HEK293 (cell line): ENCODE results near the gene CASK.

Source experiments
- CTCF ChIA-PET: fragments of 350-600 bp; formaldehyde crosslinking; extraction: SDS; loops from one replicate; lab custom pipeline; 2021; ENCODE audit warnings: antibody characterized with exemption; lab: Yijun Ruan, JAX
- POLR2A ChIA-PET: fragments of 300-600 bp; formaldehyde crosslinking; extraction: SDS; loops from one replicate; lab custom pipeline; 2020; ENCODE audit warnings: antibody characterized with exemption, inconsistent platforms; lab: Yijun Ruan, JAX
- H3K27ac ChIP-seq: fragments of 200-500 bp; sonication (Bioruptor generic); 2 replicates; pipeline ENCODE4 v1.5.1; 2014; ENCODE audit warnings: low read depth, low read length, control low read depth, inconsistent platforms; ENCODE audit errors: extremely low read depth
- H3K36me3 ChIP-seq, 2 experiments: fragments of 200-500 bp in 1 of 2; sonication (Bioruptor generic) in 1 of 2; 1 replicate in 1 of 2; 2 replicates in 1 of 2; pipeline ENCODE4 v1.5.1; 2014 to 2017; ENCODE audit warnings: inconsistent platforms in 2 of 2, low read length in 2 of 2; ENCODE audit not compliant: control insufficient read depth in 2 of 2, insufficient read depth in 1 of 2
- H3K4me1 ChIP-seq: fragments of 200-500 bp; sonication (Bioruptor generic); 2 replicates; pipeline ENCODE4 v1.5.1; 2014; ENCODE audit warnings: mild to moderate bottlenecking, low read length, inconsistent platforms; ENCODE audit not compliant: control insufficient read depth, insufficient read depth
- H3K4me3 ChIP-seq: 2 replicates; pipeline ENCODE4 v1.5.1; 2011; ENCODE audit warnings: low read depth, mild to moderate bottlenecking, control low read depth, low read length, moderate library complexity
- H3K9me3 ChIP-seq: fragments of 200-500 bp; sonication (Bioruptor generic); 2 replicates; pipeline ENCODE4 v1.5.1; 2014; ENCODE audit warnings: low read depth, low read length, inconsistent platforms; ENCODE audit not compliant: control insufficient read depth, insufficient read depth
- AEBP2 ChIP-seq: fragments of 450-650 bp; formaldehyde crosslinking; IDR thresholded peaks from 2 replicates; pipeline ENCODE4 v1.5.1; 2016; ENCODE audit warnings: missing biosample characterization, missing genetic modification characterization, borderline replicate concordance
- GFI1B ChIP-seq: fragments of 450-650 bp; formaldehyde crosslinking; IDR thresholded peaks from 2 replicates; pipeline ENCODE4 v1.5.1; 2016; ENCODE audit warnings: missing biosample characterization, missing genetic modification characterization
- ZBTB48 ChIP-seq: fragments of 450-650 bp; formaldehyde crosslinking; IDR thresholded peaks from 2 replicates; pipeline ENCODE4 v1.5.1; 2016; ENCODE audit warnings: missing biosample characterization, missing genetic modification characterization
- ZFHX2 ChIP-seq: fragments of 450-650 bp; formaldehyde crosslinking; conservative IDR thresholded peaks from 2 replicates; pipeline ENCODE4 v1.5.1; 2016; ENCODE audit warnings: missing biosample characterization, missing genetic modification characterization
- ZNF140 ChIP-seq: fragments of 450-650 bp; formaldehyde crosslinking; IDR thresholded peaks from 2 replicates; pipeline ENCODE4 v1.5.1; 2016; ENCODE audit warnings: missing biosample characterization, missing genetic modification characterization
- ZNF302 ChIP-seq: fragments of 450-650 bp; formaldehyde crosslinking; IDR thresholded peaks from 2 replicates; pipeline ENCODE4 v1.5.1; 2016; ENCODE audit warnings: missing biosample characterization, missing genetic modification characterization, low read depth
- ZNF394 ChIP-seq: fragments of 450-650 bp; formaldehyde crosslinking; IDR thresholded peaks from 2 replicates; pipeline ENCODE4 v1.5.1; 2016; ENCODE audit warnings: missing biosample characterization, missing genetic modification characterization, mild to moderate bottlenecking, moderate library complexity, borderline replicate concordance
- ZNF404 ChIP-seq: fragments of 450-650 bp; formaldehyde crosslinking; IDR thresholded peaks from 2 replicates; pipeline ENCODE4 v1.5.1; 2017; ENCODE audit warnings: missing biosample characterization, missing genetic modification characterization
- ZNF433 ChIP-seq: fragments of 450-650 bp; formaldehyde crosslinking; IDR thresholded peaks from 2 replicates; pipeline ENCODE4 v1.5.1; 2016; ENCODE audit warnings: missing biosample characterization, missing genetic modification characterization, low read depth
- ZNF514 ChIP-seq: fragments of 450-650 bp; formaldehyde crosslinking; IDR thresholded peaks from 2 replicates; pipeline ENCODE4 v1.5.1; 2016; ENCODE audit warnings: missing biosample characterization, missing genetic modification characterization
- ZNF521 ChIP-seq: fragments of 450-650 bp; formaldehyde crosslinking; IDR thresholded peaks from 2 replicates; pipeline ENCODE4 v1.5.1; 2017; ENCODE audit warnings: missing biosample characterization, mild to moderate bottlenecking, missing genetic modification characterization
- ZNF549 ChIP-seq: fragments of 450-650 bp; IDR thresholded peaks from 2 replicates; pipeline ENCODE4 v1.5.1; 2018; ENCODE audit warnings: missing biosample characterization, missing genetic modification characterization, mild to moderate bottlenecking, inconsistent platforms, moderate library complexity
- ZNF555 ChIP-seq: fragments of 450-650 bp; formaldehyde crosslinking; conservative IDR thresholded peaks from 2 replicates; pipeline ENCODE4 v1.5.1; 2017; ENCODE audit warnings: missing biosample characterization, mild to moderate bottlenecking, missing genetic modification characterization, inconsistent platforms
- ZNF585B ChIP-seq: fragments of 450-650 bp; formaldehyde crosslinking; IDR thresholded peaks from 2 replicates; pipeline ENCODE4 v1.5.1; 2016; ENCODE audit warnings: missing biosample characterization, missing genetic modification characterization
- ZNF664 ChIP-seq: fragments of 450-650 bp; formaldehyde crosslinking; IDR thresholded peaks from 2 replicates; pipeline ENCODE4 v1.5.1; 2016; ENCODE audit warnings: missing biosample characterization, missing genetic modification characterization
- ZNF670 ChIP-seq: fragments of 450-650 bp; formaldehyde crosslinking; IDR thresholded peaks from 2 replicates; pipeline ENCODE4 v1.5.1; 2016; ENCODE audit warnings: missing biosample characterization, missing genetic modification characterization, low read depth
- ZNF707 ChIP-seq: fragments of 450-650 bp; formaldehyde crosslinking; IDR thresholded peaks from 2 replicates; pipeline ENCODE4 v1.5.1; 2016; ENCODE audit warnings: missing biosample characterization, missing genetic modification characterization
- ZNF747 ChIP-seq: fragments of 450-650 bp; formaldehyde crosslinking; IDR thresholded peaks from 2 replicates; pipeline ENCODE4 v1.5.1; 2016; ENCODE audit warnings: missing biosample characterization, missing genetic modification characterization
- TF ChIP-seq, protein P1 (sequence below): fragments of 450-650 bp; formaldehyde crosslinking; IDR thresholded peaks from 2 replicates; pipeline ENCODE4 v1.5.1; 2017; ENCODE audit warnings: missing biosample characterization, missing genetic modification characterization
- TF ChIP-seq, protein P2 (sequence below): IDR thresholded peaks from 2 replicates; pipeline ENCODE4 v1.6.1; 2011; ENCODE audit warnings: mild to moderate bottlenecking, low read depth, low read length, borderline replicate concordance
- TF ChIP-seq, protein P3 (sequence below): fragments of 450-650 bp; formaldehyde crosslinking; conservative IDR thresholded peaks from 2 replicates; pipeline ENCODE4 v1.5.1; 2016; ENCODE audit warnings: low read depth, missing biosample characterization, missing genetic modification characterization

The CASK gene

GRCh38 chrX:41881166-41881565, 42.2 kb downstream of the CASK start:
- Histone ChIP-seq H3K4me1 (no peaks in the 10 kb centered on the region), H3K36me3 (no peaks in the 10 kb centered on the region), H3K4me3 (no peak overlapping the region), H3K27ac (no peak overlapping the region), H3K9me3 (no peaks in the 10 kb centered on the region)
- POLR2A ChIA-PET = no interaction called here
- CTCF ChIA-PET = interaction anchor here (0.6 to 1.4 kb wide), 4 partner anchors 18 to 175 kb away, joined by 3 to 4 read pairs (median 3); no protein-coding TSS in a partner anchor
- TF ChIP-seq ZNF514 (tag by site-specific recombination) = no peak
- TF ChIP-seq ZNF302 = no peak
- no peak for TF ChIP-seq ZNF670
- no peak for TF ChIP-seq ZNF585B (tag by site-specific recombination)

DNA sequence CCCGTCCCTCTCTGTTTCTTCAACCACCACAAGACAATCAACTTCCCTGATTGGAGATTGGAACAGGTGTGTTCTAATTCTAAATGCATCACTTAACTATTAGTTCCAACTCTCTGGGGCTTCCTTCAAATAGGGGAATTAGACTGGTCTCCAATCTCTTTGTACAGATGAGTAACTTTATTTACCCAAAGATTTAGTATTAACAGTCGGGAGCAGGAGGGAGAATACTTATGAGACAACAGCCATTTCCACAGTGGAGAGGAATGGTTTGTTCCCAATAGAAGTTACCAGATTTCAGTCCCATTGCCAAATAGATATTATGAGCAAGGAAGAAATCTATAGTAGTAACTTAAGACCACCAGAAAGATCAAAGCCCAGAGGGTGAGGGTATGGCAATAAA, 46.2 kb downstream of the CASK start:
- ChIA-PET POLR2A (no interaction called here), CTCF (no interaction called here)
- no peaks in the 10 kb centered on the region for H3K36me3 ChIP-seq
- H3K27ac ChIP-seq = no peak overlapping the region
- TF ChIP-seq ZNF140 (tag by site-specific recombination) = no peak
- no peak for TF ChIP-seq ZNF521 (tag by site-specific recombination)
- TF ChIP-seq ZNF747 (tag by site-specific recombination) = no peak
- TF ChIP-seq, protein P1, sequence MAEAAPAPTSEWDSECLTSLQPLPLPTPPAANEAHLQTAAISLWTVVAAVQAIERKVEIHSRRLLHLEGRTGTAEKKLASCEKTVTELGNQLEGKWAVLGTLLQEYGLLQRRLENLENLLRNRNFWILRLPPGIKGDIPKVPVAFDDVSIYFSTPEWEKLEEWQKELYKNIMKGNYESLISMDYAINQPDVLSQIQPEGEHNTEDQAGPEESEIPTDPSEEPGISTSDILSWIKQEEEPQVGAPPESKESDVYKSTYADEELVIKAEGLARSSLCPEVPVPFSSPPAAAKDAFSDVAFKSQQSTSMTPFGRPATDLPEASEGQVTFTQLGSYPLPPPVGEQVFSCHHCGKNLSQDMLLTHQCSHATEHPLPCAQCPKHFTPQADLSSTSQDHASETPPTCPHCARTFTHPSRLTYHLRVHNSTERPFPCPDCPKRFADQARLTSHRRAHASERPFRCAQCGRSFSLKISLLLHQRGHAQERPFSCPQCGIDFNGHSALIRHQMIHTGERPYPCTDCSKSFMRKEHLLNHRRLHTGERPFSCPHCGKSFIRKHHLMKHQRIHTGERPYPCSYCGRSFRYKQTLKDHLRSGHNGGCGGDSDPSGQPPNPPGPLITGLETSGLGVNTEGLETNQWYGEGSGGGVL (tag by site-specific recombination) = no peak
- no peak for TF ChIP-seq AEBP2 (tag by site-specific recombination)
- no peak for TF ChIP-seq ZNF549
- no peak for TF ChIP-seq GFI1B
- no peaks in the 10 kb centered on the region for H3K9me3 ChIP-seq
- no peaks in the 10 kb centered on the region; the same call in 1 of the 2 replicates for H3K4me1 ChIP-seq
- no peak overlapping the region for H3K4me3 ChIP-seq

GRCh38 chrX:41875142-41875541, 48.2 kb downstream of the CASK start:
- TF ChIP-seq ZNF585B (tag by site-specific recombination) = peak; percentile 71
- TF ChIP-seq, protein P2, sequence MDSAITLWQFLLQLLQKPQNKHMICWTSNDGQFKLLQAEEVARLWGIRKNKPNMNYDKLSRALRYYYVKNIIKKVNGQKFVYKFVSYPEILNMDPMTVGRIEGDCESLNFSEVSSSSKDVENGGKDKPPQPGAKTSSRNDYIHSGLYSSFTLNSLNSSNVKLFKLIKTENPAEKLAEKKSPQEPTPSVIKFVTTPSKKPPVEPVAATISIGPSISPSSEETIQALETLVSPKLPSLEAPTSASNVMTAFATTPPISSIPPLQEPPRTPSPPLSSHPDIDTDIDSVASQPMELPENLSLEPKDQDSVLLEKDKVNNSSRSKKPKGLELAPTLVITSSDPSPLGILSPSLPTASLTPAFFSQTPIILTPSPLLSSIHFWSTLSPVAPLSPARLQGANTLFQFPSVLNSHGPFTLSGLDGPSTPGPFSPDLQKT = no peak
- ChIA-PET CTCF (interaction anchor here (0.7 to 0.9 kb wide), 2 partner anchors 94 to 180 kb away, joined by 3 read pairs; no protein-coding TSS in a partner anchor), POLR2A (no interaction called here)
- no peaks in the 10 kb centered on the region; the same call in 1 of the 2 replicates for H3K4me1 ChIP-seq
- no peaks in the 10 kb centered on the region for H3K9me3 ChIP-seq
- no peak overlapping the region for H3K27ac ChIP-seq
- no peak overlapping the region for H3K4me3 ChIP-seq
- H3K36me3 ChIP-seq = no peaks in the 10 kb centered on the region

DNA sequence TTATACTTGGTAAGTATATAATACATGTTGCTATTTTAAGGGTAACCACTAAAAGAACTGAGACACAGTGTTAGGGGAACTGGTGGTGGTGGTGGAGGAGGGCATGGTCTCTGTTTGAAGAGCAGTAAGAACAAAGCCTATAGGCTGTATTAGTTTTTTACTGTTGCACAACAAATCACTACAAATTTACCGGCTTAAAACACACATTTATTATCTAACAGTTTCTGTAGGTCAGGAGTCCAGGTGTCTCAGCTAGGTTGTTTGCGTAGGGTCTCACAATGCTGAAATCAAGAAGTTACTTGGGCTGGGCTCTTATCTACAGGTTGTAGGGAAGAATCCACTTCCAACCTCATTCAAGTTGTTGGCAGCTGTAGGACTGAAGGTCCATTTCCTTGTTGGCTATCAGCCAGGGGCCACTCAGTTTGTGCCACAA, 52.6 kb downstream of the CASK start:
- no peaks in the 10 kb centered on the region for H3K36me3 ChIP-seq
- H3K4me3 ChIP-seq = no peak overlapping the region
- POLR2A ChIA-PET = no interaction called here
- H3K4me1 ChIP-seq = no peaks in the 10 kb centered on the region; the same call in 1 of the 2 replicates
- no peak overlapping the region for H3K27ac ChIP-seq
- H3K9me3 ChIP-seq = no peaks in the 10 kb centered on the region
- CTCF ChIA-PET = interaction anchor here (0.5 kb wide), 1 partner anchor 63 kb away, joined by 3 read pairs; no protein-coding TSS in a partner anchor
- TF ChIP-seq ZNF707 (tag by site-specific recombination) = no peak
- TF ChIP-seq, protein P3, sequence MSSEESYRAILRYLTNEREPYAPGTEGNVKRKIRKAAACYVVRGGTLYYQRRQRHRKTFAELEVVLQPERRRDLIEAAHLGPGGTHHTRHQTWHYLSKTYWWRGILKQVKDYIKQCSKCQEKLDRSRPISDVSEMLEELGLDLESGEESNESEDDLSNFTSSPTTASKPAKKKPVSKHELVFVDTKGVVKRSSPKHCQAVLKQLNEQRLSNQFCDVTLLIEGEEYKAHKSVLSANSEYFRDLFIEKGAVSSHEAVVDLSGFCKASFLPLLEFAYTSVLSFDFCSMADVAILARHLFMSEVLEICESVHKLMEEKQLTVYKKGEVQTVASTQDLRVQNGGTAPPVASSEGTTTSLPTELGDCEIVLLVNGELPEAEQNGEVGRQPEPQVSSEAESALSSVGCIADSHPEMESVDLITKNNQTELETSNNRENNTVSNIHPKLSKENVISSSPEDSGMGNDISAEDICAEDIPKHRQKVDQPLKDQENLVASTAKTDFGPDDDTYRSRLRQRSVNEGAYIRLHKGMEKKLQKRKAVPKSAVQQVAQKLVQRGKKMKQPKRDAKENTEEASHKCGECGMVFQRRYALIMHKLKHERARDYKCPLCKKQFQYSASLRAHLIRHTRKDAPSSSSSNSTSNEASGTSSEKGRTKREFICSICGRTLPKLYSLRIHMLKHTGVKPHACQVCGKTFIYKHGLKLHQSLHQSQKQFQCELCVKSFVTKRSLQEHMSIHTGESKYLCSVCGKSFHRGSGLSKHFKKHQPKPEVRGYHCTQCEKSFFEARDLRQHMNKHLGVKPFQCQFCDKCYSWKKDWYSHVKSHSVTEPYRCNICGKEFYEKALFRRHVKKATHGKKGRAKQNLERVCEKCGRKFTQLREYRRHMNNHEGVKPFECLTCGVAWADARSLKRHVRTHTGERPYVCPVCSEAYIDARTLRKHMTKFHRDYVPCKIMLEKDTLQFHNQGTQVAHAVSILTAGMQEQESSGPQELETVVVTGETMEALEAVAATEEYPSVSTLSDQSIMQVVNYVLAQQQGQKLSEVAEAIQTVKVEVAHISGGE (tag by site-specific recombination) = no peak
- no peak for TF ChIP-seq ZNF664 (tag by site-specific recombination)
- no peak for TF ChIP-seq ZNF394 (tag by site-specific recombination)
- TF ChIP-seq ZNF433 (tag by site-specific recombination) = no peak
- TF ChIP-seq ZNF140 (tag by site-specific recombination) = no peak
- TF ChIP-seq ZFHX2 (tag by site-specific recombination) = no peak
- no peak for TF ChIP-seq ZBTB48 (tag by site-specific recombination)
- no peak for TF ChIP-seq ZNF404 (tag by site-specific recombination)
- no peak for TF ChIP-seq ZNF555 (tag by site-specific recombination)
